Measurements from ENCODE around the gene NID2.
A peak's percentile ranks its signal among the peaks of the same experiment; 100 is the strongest.

NID2 gene

DNA sequence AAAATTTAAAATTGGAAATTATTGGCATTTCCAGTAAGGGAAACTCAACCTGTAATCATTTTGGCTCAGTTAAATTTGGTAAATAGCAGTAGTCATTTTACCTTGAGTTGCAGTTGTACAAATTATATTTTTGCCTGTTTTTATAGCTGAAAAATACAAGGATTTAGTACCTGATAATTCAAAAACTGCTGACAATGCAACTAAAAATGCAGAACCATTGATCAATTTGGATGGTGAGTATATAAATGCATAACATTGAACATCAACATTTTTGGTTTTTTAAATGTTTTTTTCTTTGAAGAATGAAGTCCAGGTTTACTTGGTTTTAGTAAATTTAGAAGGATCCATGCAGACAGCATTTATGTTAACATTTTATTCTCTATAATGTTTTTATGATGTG lies 70.5 kb downstream of the NID2 start:
- no peak for DNase-seq

DNA sequence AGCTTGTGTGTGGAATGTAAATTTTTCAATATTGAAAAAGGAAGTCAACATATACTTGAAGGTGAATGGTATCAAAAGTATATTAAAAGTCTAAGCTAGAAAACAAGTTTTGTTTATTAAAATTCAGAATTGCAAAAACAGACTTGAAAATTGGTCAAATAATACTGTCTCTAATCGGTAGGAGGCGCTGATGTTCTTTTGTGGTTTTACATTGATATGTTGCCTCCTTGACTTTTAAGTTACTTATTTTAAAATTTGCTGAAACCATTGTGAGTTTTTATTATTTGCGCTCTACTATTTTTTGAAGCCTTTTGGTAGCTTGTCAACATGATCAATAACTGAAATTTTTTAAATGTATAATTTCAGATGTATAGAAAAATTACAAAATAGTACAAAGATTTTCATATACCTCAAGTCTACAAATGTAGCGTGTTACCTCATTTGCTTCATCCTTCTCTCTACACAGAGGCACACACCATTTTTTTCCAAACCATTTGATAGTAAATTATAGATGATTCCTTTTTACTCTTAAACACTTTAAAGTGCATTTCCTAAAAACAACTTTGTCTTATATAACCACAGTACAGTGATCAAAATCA lies 72.6 kb downstream of the NID2 start:
- no peak for DNase-seq

DNA sequence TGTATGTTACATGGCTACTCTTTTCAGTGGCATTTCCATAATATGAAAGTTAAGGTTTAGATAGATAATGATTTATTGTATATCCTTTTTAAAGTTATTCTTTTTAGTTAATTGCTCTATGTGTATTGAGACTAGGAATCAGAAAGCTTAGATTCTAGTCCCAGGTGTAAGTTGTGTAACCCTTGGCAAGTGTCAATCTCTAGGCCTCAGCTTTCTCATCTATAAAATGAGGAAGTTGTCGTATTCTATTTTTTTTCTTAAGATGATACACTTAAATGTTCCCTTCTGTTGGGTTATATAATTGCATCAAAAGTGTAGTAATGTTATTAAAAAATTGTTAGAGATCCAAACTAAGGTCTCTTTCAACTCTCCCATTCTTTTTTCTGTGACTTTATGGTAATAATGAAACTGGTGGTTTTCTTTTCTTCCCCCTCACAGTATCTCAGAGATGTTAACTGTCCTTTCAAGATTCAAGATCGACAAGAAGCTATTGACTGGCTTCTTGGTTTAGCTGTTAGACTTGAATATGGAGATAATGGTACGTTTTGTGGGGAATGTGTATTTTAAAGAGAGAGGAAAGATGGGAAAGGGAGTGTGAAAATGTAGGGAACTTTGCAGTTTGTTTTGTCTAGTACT lies 75.5 kb downstream of the NID2 start:
- DNase-seq: no peak

DNA sequence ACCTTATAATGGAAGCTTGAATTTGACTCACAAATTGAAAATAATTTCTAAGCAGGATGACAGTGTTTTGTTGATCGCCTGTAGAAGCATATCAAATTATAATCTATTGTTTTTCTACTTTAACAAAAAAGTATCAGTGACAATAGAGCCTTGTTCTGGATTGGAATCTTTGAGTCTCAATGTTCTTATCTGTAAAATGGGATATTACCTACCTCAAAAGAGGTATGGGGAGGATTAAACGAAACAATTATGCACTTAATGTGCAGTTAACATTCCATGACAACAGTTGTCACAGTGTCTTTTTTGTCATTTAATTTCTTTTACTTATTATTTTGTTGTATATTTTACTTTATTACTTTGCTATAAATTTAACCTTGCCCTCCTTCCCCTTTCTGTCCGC lies 78.4 kb downstream of the NID2 start:
- no peak for DNase-seq

DNA sequence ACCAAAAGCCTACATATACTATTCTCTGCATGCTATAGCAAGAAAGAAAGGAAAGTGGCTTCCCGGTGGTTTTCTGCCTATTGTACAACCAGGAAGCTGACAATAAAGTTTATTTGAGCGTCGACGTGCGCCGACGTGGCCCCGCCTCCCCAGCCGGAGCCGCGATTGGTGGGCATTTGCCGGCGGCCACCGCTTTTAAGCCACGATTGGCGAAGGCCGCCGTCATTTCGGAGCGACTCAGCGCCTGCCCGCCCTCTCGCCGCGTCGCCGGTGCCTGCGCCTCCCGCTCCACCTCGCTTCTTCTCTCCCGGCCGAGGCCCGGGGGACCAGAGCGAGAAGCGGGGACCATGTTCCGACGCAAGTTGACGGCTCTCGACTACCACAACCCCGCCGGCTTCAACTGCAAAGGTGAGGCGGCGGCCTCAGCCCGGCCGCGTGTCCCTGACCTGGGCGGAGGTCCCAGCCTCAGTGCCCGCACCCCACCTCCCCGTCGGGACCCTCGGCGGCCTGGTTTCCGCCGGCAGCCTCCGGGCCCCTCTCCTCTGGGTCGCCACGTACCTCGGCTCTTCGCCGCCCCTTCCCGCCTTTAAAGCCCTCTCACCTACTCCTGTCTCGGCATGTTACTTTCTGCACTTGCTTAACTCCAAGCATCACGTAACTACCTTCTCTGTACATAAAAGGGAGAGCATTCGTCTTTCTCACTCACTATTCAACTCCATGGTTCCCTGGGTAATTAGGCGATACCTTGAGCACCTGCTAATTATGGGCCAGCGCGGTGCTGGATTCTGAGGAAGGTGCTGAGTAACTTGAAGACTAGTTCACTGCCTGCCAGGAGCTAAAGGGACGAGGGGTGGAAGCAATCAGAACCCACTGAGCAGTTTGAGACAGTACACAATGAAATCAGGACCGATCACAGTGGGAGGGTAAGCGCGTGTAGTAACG lies 79.3 kb downstream of the NID2 start, which contains the start of gene RTRAF:
TSS of gene RTRAF (plus strand) at position 254 of the 942 bp plus-strand sequence. CDS start at position 348, 94 bp downstream.
- DNase-seq: peak; percentile 85

- no peak for DNase-seq
These were observed 80.6 kb downstream of the NID2 start for GRCh38 chr14:51988221-51988620.

GRCh38 chr14:51981218-51981854 lies 87.5 kb downstream of the NID2 start:
- no peak for DNase-seq

- DNase-seq: peak; percentile 71
These were observed 89.7 kb downstream of the NID2 start for GRCh38 chr14:51979088-51979709.

DNA sequence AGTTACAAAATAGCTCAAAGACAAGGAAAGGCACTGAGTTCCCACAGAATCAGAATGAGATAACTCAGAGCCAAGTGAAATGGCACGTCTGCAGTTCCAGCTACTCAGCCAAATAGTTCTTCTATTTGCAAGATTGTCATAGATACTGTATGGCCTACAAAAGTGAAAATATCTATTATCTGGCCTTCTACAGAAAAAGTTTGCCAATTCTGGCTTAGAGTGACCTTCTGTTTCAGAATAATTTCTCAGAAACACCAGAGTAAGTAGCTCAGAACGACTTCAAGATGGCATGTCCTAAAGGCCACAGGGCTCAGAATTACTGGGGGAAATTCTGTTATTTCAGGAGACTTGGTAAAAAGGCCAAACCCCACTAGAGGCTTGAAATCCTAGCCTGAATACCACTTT lies 90.2 kb downstream of the NID2 start:
- no peak for DNase-seq

- no peak for DNase-seq
These were observed 91.8 kb downstream of the NID2 start for GRCh38 chr14:51977075-51977474.

DNA sequence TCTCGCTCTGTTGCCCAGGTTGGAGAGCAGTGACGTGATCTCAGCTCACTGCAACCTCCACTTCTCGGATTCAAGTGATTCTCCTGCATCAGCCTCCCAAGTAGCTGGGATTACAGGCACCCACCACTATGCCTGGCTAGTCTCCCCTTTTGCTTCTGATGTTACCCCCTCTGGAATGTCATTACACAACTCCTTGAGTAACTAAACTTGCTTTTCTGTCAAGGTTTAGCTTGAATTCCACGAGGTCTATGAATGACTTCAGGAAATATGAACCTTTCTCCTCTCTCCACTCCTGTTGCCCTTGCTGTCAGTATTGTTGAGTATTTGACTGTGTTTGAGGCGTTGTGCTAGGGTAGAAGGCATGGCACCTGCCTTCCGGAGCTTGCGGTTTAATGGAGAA lies 96.3 kb downstream of the NID2 start:
- DNase-seq: no peak

DNA sequence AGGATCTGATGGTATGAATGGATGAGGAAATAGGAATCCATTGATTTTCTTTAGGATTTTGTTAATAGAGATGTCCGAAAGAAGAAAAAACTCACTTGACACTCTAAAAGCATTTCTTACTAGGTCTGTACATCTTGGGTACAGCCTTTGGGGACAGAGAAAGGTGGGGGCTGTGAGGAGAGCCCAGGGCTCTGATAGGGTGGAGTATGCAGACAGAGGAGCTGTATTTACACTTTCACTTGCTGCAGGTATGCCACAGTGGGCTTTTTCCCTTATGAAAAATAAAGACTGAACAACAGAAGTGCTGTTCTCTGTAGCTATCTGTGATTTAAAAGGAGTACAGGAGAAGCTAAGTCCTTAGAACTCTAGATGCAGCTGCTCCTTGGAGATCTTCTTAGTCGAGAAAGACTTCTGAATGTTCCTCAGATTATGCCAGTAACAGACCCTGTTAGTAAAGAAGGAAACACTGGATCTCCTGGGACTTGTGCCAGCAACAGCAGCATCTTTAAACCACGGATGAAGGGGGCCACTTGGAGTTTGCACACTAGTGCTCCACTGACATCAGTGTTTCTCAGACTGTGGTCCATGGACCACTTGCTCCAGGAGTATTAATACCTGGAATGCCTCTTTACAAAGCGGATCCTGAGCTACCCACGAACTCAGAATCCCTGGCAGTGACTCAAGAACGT lies 98.9 kb downstream of the NID2 start:
- DNase-seq: no peak

GRCh38 chr14:51967521-51967920 lies 101.3 kb downstream of the NID2 start:
- DNase-seq: no peak

GRCh38 chr14:51963286-51963685 lies 105.6 kb downstream of the NID2 start:
- DNase-seq: no peak

DNA sequence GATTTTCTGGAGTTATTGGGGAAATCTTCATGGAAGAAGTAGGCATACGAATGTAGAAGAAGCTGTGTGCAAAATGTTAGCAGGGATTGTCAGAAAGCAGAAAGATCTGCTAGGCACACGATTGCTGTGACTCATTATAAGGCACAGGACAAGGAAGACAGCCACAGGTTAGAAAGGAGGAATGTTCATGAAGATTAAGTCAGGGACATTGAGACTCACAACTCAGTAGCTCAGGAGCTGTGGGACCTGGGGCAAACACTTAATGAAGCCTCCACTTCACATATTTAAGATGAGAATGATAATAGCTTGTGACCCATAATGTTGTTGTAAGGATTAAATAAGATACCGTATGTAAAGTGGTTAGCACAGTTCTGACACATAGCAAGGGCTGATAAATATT lies 106.1 kb downstream of the NID2 start:
- no peak for DNase-seq

DNA sequence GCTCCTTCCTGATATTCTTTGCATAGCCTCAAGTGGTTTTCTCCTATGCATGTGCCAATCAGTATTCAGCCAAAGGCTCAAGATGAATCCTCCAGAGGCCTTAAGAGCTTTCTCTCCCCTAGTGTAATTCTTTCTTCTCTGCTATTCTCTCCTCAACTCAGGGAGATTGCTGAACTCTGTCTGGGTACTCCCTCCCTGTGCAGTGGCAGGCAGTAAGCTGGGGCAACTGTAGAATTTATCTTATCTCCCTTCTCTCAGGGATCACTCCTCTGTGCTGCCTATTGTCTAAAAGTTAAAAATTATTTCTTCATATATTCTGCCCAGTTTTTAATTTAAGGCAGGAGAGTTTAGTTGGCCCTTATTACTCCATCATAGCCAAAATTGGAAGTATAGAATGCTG lies 108.0 kb downstream of the NID2 start:
- DNase-seq: no peak

DNA sequence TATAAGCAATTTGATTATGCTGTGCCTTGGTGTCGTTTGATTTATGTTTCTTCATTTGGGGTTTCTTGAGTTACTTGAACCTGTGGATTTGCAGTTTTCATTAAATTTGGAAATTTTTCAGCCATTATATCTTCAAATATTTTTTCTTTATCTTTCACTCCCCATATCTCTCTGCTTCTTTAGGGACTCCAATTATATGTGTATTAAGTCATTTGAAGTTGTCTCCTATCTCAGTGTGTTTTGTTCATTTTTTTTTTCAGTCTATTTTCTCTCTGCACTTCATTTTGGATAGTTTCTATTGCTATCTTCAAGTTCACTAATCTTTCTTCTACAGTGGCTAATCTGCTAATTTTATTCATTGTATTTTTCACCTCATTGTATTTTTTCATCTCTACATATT lies 108.9 kb downstream of the NID2 start:
- DNase-seq: no peak

- DNase-seq: no peak
These were observed 110.9 kb downstream of the NID2 start for GRCh38 chr14:51957950-51958349.
